Measurements from ENCODE around the gene FOXO6. TPM values are rescaled to one million over a fixed set of nuclear protein-coding genes. Genes with fewer than 3 reads are reported as not detected.

The FOXO6 gene
- total and polyA plus RNA-seq, 2 experiments from 2014 or later = not detected

DNA sequence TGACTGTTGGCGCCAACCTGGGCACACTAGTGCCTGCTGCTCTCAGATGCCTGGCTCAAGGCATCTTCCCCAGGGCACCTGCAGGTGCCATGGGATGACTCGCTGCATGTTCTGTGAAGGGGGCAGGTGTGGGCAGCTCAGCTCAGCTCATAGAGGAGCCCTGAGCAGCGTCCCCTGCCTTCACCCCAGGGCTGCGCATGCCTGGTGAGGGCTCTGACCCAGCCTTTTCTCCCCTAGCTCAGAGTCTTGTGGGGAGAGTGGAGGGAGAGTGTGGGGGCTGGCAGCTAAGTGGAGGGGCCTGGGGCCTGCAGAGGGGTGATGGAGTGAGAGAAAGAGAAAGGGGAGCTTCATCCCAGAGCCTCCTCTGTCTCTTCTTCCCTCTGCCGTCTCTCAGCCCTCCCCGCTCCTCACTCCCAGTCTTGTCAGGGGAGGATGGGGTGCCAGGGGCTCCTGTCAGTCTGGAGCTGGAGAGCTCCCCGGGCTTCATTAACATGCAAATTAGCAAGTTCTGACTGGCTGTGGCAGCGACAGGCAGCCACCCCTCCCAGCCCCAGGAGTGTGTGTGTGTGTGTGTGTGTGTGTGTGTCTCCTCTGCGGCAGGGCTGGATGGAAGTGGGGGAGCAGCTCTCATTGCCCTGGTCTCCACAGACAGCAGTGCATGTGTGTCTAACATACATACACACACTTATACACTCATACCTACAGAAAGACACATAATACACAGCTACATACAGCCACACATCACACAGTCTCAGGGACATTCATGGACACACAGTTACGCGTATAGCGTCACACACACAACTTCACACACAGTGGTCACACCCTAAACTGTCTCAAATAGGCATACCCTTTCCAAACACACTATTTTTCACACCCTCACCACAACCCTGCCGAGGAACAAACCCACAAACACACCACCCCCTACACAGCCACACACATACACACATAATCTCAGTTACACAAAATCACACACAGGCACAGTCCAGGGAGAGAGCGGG lies 34.0 kb downstream of the FOXO6 start:
- Histone ChIP-seq H3K79me2 (ENCODE audit: insufficient read depth) (no peaks in the 10 kb centered on the region), H3K4me3 (no peak overlapping the region), H2AFZ (no peak overlapping the region), H3K9me3 (ENCODE audit: low read depth) (no peaks in the 10 kb centered on the region), H3K4me2 (ENCODE audit: unreplicated experiment) (no peak overlapping the region), H3F3A (ENCODE audit: insufficient read depth) (no peaks in the 10 kb centered on the region), H3K9ac (no peak overlapping the region), H3K27me3 (replicated peaks; ENCODE audit: insufficient read depth) (peaks cover 29% of the 10 kb centered on the region), H4K20me1 (ENCODE audit: insufficient read depth) (no peaks in the 10 kb centered on the region), H3K36me3 (ENCODE audit: low read depth) (no peaks in the 10 kb centered on the region), H3K27ac (no peak overlapping the region), H3K9me2 (ENCODE audit: insufficient read depth) (no peaks in the 10 kb centered on the region), H3K4me1 (ENCODE audit: insufficient read depth) (no peaks in the 10 kb centered on the region)
- 45 to 47% methylated on average over 13 to 14 of the region's 14 CpGs for WGBS, 2 experiments (ENCODE audit: low coverage in 1 of 2, low lambda C conversion rate in 2 of 2, missing lambda C conversion rate in 2 of 2)
- no peak for TF ChIP-seq EZH2 (IDR thresholded peaks at IDR 0.05; ENCODE audit: insufficient read depth, poor library complexity, severe bottlenecking)
- no peak for TF ChIP-seq EZH2phosphoT487 (IDR thresholded peaks at IDR 0.05; ENCODE audit: insufficient read depth, low read depth)
- in situ Hi-C loops (cut with MboI) = no loop called here
- no peak for DNase-seq

DNA sequence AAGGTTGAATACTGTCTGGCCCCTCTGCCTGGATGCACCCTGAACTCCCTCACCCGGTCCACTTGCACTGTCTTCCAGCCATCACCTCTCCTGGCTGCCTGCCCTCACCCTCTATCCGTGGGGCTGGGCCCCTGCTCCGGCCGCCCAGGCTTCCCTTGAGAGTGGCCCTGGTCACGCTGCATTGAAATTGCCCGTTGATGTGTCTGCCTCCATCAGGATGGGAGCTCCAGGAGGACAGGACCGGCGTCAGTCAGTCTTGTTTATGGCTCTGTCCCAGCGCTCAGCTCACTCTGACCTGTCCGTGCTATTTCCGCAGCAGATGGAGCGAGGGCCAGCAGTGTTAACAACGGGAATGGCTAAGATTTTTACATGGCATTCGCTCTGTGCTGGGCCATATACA lies 34.9 kb downstream of the FOXO6 start:
- H2AFZ ChIP-seq = no peak overlapping the region
- 66% methylated on average over 14 of the region's 14 CpGs for WGBS, 2 experiments (ENCODE audit: low coverage in 1 of 2, low lambda C conversion rate in 2 of 2, missing lambda C conversion rate in 2 of 2)
- in situ Hi-C loops (cut with MboI) = no loop called here

DNA sequence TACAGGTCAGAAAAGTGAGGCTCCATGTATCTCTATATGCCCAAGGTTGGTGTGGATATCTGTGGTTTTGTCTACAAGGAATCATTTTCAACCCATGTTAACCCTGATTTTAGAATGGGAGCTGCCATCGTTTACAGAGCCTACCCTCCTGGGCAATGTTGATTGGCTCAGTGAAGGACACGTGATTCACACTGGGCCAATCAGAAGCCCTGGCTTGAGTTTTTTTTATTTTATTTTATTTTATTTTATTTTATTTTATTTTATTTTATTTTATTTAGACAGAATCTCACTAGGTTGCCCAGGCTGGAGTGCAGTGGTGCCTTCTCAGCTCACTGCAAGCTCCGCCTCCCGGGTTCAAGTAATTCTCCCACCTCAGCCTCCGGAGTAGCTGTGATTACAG lies 35.8 kb downstream of the FOXO6 start:
- H3K79me2 ChIP-seq (ENCODE audit: insufficient read depth) = no peaks in the 10 kb centered on the region
- H3K9me3 ChIP-seq (ENCODE audit: low read depth) = no peaks in the 10 kb centered on the region
- H3K27ac ChIP-seq = no peak overlapping the region
- 57 to 58% methylated on average over 5 of the region's 5 CpGs for WGBS, 2 experiments (ENCODE audit: low coverage in 1 of 2, low lambda C conversion rate in 2 of 2, missing lambda C conversion rate in 2 of 2)
- peaks cover 22% of the 10 kb centered on the region for H3K27me3 ChIP-seq (replicated peaks; ENCODE audit: insufficient read depth)
- no peaks in the 10 kb centered on the region for H3K9me2 ChIP-seq (ENCODE audit: insufficient read depth)
- TF ChIP-seq EZH2phosphoT487 (IDR thresholded peaks at IDR 0.05; ENCODE audit: insufficient read depth, low read depth) (no peak), EZH2 (IDR thresholded peaks at IDR 0.05; ENCODE audit: insufficient read depth, poor library complexity, severe bottlenecking) (no peak)
- no peak for DNase-seq
- H3F3A ChIP-seq (ENCODE audit: insufficient read depth) = no peaks in the 10 kb centered on the region
- H3K9ac ChIP-seq = no peak overlapping the region
- H3K4me1 ChIP-seq (ENCODE audit: insufficient read depth) = no peaks in the 10 kb centered on the region
- H4K20me1 ChIP-seq (ENCODE audit: insufficient read depth) = no peaks in the 10 kb centered on the region
- H3K4me3 ChIP-seq = no peak overlapping the region
- H3K36me3 ChIP-seq (ENCODE audit: low read depth) = no peaks in the 10 kb centered on the region
- H2AFZ ChIP-seq = no peak overlapping the region
- in situ Hi-C loops (cut with MboI) = no loop called here
- no peak overlapping the region for H3K4me2 ChIP-seq (ENCODE audit: unreplicated experiment)

More for the DNA sequence above, 34.9 kb downstream of the FOXO6 start:
- no peaks in the 10 kb centered on the region for H4K20me1 ChIP-seq (ENCODE audit: insufficient read depth)
- H3F3A ChIP-seq (ENCODE audit: insufficient read depth) = no peaks in the 10 kb centered on the region
- H3K4me2 ChIP-seq (ENCODE audit: unreplicated experiment) = no peak overlapping the region
- H3K79me2 ChIP-seq (ENCODE audit: insufficient read depth) = no peaks in the 10 kb centered on the region
- peaks cover 23% of the 10 kb centered on the region for H3K27me3 ChIP-seq (replicated peaks; ENCODE audit: insufficient read depth)
- no peak overlapping the region for H3K27ac ChIP-seq
- H3K9me2 ChIP-seq (ENCODE audit: insufficient read depth) = no peaks in the 10 kb centered on the region
- H3K4me3 ChIP-seq = no peak overlapping the region
- TF ChIP-seq EZH2phosphoT487 (IDR thresholded peaks at IDR 0.05; ENCODE audit: insufficient read depth, low read depth) (no peak), EZH2 (IDR thresholded peaks at IDR 0.05; ENCODE audit: insufficient read depth, poor library complexity, severe bottlenecking) (no peak)
- H3K4me1 ChIP-seq (ENCODE audit: insufficient read depth) = no peaks in the 10 kb centered on the region
- DNase-seq = no peak
- no peak overlapping the region for H3K9ac ChIP-seq
- no peaks in the 10 kb centered on the region for H3K9me3 ChIP-seq (ENCODE audit: low read depth)
- no peaks in the 10 kb centered on the region for H3K36me3 ChIP-seq (ENCODE audit: low read depth)

DNA sequence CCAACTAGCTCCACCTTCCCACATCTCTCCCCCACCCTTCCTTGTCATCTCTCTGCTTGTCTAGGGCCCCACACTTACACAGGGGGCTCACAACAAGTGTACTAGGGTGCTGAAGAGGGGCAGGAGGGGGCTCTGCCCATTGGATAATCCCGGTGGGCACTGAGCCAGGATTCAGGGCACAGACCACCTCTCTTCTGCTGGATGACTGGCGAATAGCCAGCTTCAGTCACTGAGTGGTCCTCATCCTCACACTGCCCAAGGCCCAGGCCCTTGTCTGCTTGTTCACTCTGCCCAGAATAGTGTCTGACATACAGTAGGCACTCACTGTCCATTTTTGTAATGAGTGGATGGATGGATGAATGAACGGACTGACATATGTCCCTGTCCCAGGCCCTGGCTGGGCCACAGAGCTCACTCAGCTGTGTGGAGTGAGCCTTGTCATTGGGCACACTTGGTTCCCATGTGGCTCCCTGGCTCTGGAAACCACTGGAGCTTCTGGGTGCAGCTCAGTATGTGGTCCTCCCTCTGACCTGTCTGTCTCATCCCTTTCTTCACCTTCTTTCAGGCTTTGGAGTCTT lies 36.6 kb downstream of the FOXO6 start:
- no peak for TF ChIP-seq EZH2 (IDR thresholded peaks at IDR 0.05; ENCODE audit: insufficient read depth, poor library complexity, severe bottlenecking)
- in situ Hi-C loops (cut with MboI) = no loop called here
- Histone ChIP-seq H3K27ac (no peak overlapping the region), H3K9me3 (ENCODE audit: low read depth) (no peaks in the 10 kb centered on the region), H3K27me3 (replicated peaks; ENCODE audit: insufficient read depth) (peaks cover 23% of the 10 kb centered on the region), H3K9me2 (ENCODE audit: insufficient read depth) (no peaks in the 10 kb centered on the region), H3K79me2 (ENCODE audit: insufficient read depth) (no peaks in the 10 kb centered on the region), H3K36me3 (ENCODE audit: low read depth) (no peaks in the 10 kb centered on the region), H3K4me3 (no peak overlapping the region), H3F3A (ENCODE audit: insufficient read depth) (no peaks in the 10 kb centered on the region), H3K4me1 (ENCODE audit: insufficient read depth) (no peaks in the 10 kb centered on the region), H2AFZ (no peak overlapping the region), H3K4me2 (ENCODE audit: unreplicated experiment) (no peak overlapping the region), H4K20me1 (ENCODE audit: insufficient read depth) (no peaks in the 10 kb centered on the region), H3K9ac (no peak overlapping the region)
- DNase-seq = no peak
- WGBS, 2 experiments (ENCODE audit: low coverage in 1 of 2, low lambda C conversion rate in 2 of 2, missing lambda C conversion rate in 2 of 2) = 33 to 35% methylated on average over 3 of the region's 3 CpGs
